ENCODE data around the gene ZBTB47.

- TF ChIP-seq POLR2A (IDR thresholded peaks at IDR 0.05) (no peak), CTCF (IDR thresholded peaks at IDR 0.05) (no peak), POLR2AphosphoS5 (IDR thresholded peaks at IDR 0.05) (no peak)
Measured at GRCh38 chr3:42662037-42662812, 8.7 kb downstream of the ZBTB47 start.

Measured in stomach (tissue), 4 donors.